Limb (tissue), 2 donors: ENCODE measurements around the gene GSG1L.
A peak's percentile ranks its signal among the peaks of the same experiment; 100 is the strongest.
"Not testable (repeated sequence)": the region's sequence is repeated elsewhere in the genome, so short reads cannot be mapped to it uniquely, and the experiment has no call there.

Source experiments
- DNase-seq, 2 donors: peaks; one replicate each; pipeline ENCODE4 v3.0.0-alpha.2; 2016; ENCODE audit errors: extremely low spot score in 2 of 2

GSG1L gene

DNA sequence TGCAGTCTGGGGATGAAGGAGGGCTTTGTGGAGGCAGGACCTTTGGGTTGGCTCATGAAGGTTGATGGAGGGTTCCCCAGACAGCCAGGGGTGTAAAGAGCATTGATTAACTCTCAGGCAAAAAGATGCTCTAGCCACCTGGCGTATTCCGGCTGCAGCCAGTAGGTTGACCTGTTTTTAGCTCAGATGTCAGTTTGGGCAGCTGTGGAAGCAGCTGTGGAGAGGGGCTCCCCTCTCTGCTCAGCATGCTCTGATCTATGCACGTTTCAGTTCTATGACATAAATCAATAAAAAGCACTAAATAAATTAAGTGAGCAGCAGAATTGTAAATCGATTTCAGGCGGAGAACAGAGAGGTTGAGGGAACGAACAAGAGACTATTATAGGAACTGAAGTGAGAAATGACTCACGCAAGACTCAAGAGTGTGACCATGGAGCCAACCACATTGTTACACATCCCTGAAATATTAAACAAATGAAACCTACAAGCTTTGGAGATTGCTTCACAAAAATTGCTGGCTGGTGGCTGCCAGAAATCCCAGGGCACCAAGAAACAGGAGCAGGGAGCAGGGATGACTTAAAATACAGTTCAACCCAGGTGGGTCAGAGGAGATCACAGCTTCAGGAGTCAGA lies 111.9 kb downstream of the GSG1L start:
- DNase-seq = no peak

DNA sequence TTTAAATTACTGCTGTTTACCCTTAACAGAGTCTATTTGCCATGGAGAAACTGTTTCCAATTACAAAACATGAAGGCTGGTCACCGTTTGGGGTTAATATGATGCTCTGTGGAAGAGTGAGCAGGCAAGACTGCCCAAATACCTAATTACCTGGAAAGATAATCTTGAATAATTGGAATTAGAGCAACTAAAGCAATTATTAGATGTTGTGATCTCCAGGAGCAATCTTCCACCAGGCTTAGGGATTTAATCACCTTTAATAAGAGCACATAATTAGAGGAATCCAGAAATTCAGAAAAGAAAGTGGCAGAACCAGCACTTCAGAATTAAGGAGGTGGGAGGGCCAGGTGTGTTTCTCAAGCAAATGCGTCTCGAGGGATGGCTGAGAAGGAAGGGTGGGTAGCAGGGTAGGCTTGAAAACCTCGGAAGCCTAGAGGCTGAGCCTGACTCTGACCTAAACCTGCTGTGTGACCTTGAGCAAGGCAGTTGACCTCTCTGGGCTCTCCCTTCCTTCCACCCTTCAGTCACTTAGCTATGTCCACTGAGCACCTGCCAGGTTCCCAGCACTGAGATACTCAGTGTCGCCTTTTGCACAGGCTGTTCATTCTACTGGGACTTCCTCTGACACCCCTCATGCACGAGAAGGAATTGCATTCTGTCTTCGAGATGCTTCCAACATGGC lies 113.2 kb downstream of the GSG1L start:
- no peak for DNase-seq

DNA sequence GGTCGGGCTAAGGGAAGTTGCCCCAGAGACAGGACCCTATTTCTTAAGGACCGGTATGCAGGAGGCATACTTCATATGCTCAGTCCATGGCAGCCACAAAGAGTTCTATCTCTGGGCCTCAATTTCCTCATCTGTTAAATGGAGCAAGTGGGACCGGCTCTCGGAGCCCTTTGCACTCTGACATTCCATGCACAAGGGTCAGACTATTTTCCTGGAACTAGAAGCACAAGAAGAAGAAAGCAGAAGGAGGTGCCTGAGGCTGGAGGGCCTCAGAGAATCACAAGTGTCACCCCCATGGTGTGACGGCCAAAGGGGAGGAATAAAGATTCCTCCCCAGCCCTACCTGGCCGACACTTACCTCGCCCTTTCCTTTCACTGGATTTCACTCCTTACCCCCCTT lies 115.8 kb downstream of the GSG1L start:
- DNase-seq = no peak

DNA sequence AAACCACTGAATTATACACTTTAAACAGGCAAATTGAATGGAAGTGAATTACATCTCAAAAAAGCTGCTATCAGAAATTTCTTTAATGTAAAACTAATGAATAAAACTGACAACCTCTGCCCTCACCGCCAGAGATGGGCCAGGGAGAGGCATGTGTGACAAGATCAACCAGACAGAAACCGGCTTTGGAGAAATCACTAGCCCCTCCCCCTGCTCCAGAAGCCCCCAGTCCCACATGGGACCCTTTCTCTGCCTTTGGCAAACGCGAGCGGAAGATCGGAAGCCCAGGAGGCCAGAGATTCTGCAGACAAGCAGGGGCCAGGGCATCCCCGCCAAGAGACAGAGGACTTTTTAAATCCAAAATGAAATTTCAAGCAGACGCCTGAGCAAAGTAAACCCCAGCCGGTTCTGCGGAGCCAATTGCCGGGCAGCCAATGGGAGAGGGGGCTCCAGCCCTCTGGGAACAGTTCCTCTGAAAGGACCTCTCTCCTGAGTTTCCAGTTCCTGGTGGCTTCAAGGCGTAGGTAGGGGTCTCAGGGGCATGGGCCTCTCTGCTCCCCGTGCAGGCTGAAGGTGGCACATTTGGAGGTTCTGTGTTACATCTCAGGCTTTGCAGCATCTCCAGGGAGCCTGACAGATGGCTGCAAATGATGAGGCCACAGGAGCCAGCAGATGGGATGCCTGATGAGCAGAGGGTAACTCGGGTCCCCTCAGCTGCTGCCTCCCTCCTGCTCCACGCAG lies 118.1 kb downstream of the GSG1L start:
- DNase-seq = peak in 1 of 2 donors; percentile 51

DNA sequence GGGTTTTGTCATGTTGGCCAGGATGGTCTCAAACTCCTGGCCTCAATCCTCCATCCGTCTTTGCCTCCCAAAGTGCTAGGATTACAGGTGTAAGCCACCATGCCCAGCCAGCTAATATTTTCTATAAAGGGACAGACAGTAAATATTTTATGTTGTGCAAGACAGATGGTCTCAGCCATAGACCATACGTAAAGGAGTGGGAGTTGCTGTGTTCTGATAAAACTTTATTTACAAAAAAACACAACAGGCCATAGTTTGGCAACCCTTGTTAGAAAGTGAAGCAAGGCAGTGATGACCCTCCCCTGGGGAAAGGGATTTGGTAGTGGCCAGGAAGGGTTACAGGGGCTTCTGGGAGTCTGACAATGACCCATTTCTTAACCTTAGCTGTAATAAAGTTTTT lies 119.7 kb downstream of the GSG1L start:
- no peak for DNase-seq

DNA sequence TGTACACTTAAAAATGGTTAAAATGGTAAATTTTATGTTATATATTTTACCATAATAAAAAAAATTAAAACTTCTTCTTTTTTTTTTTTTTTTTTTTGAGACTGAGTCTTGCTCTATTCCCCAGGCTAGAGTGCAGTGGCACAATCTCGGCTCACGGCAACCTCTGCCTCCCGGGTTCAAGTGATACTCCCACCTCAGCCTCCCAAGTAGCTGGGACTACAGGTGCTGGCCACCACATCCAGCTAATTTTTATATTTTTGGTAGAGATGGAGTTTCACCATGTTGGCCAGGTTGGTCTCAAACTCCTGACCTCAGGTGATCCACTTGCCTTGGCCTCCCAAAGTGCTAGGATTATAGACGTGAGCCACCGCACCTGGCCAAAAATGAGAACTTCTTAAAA lies 121.4 kb downstream of the GSG1L start:
- DNase-seq = not testable (repeated sequence)

DNA sequence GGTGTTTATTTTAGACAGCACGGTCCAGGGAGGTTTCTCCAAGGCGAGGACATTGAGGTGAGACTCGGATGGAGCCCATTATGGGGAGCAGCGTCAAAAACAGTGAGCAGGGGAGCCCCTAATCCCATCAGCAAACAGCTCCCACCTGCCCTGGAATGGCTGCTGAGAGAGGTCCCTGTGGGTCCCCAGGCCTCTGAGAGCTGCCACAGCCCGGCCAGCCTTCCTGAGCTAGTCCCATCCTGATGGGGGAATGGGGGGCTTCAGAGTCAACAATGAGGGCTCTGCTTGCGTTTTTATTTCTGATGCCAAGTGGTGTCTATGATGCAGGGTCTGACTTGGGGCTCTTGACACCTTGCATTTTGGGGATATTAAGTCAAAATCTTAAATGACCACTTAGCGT lies 128.4 kb downstream of the GSG1L start:
- DNase-seq = no peak

DNA sequence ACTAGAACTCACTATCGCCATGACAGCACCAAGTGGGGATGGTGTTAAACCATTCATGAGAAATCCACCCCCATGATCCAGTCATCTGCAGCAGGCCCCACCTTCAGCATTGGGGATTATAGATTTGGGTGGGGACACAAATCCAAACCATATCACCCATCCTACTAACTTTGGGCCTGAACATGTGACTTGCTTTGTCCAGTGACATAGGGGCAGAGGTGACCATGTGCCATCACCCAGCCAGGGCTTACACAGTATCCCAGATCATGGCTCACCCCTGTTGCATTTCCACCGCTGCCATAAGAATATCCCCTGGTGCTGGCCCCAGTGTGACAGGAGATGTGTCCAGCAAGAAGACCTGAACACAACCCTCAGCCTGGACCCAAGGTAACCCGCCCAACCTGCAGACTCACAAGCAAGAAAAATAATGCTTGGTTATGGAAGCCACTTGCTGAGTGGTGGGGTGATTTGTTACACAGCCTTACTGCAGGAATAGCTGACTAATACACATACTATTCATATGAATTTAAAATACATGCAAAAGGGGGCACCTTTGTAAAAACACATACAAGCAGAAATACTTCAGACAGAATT lies 130.9 kb downstream of the GSG1L start:
- DNase-seq = no peak

DNA sequence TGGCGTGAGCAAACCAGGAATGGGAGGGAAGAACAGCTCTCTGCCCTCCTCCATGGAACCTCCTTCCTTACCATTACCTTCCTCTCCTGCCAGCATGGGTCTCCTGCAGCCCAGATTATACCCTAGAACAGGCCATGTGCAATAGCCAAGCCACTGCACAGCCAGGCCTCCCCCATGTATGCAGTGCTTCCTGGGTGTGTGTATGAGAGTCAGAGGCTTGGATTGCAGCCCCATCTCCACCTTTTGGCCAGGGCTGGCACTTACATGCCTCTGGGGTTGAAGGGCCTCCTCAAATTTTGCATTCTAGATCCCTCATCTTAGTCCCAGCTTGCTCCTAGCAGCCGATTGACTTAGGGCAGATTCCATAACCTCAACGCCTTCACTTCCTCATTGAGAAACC lies 133.7 kb downstream of the GSG1L start:
- no peak for DNase-seq

DNA sequence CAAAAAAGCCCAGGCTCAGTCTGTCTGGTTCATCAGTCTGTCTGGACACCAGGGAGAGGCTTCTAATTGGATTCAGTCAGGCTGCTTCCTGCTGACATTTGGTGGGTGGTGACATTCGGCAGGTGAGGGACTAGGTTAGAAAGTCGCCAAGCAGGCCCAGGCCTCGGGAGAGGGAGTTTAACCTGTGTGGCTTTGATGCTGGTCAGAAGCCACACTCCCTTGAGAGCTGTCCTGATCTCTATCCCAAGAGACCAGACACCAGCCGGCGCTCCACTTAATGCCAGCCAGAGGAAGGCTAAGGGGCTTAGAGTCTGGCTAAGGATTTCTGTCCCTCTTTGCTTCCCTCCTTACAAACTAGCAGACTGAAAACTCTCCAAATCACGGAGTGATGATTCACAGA lies 135.0 kb downstream of the GSG1L start:
- no peak for DNase-seq

DNA sequence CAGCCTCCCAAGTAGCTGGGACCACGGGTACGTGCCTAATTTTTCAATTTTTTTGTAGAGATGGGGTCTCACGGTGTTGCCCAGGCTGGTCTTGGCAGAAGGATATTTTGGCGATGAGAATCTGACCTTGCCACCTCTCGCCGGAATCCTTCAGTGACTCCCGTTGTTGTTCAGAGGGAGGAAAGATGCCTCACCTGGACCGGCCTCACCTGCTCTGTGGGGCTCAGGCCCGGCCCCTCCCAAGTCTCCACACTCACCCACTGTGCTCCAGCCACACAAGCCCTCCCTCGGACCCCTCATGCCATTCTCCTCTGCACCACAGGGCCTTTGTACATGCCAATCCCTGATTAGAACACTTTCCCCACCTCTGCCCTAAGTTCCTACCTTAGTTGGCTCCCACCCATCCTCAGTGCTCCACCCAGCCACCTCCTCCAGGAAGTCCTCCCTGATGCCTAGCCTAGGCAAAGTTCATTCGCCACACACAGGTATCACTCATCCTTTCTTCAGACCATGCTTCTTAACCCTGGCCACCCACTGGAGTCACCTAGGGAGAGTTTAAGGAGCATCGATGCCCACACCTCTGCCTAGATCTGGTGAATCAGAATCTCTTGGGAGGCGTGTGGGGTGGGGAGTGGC lies 136.1 kb downstream of the GSG1L start:
- DNase-seq = no peak

DNA sequence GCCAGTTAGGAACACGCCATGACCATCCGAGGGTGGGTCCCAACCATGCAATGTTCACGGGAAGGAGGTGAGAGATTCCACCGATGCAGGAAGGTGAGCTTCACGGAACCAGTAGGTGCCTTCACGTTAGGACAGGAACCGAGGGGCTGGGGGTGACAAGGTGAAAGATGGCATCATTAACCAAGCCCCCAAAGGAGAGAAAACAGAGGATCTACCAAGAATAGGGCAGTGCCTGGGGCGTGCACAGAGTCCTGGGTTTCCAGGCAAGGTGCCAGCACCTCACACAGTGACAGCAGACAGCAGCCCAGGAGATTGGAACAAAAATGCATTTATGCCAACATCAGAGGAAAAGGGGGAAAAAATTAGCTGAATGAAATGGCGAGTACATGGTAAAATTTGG lies 137.9 kb downstream of the GSG1L start:
- no peak for DNase-seq

DNA sequence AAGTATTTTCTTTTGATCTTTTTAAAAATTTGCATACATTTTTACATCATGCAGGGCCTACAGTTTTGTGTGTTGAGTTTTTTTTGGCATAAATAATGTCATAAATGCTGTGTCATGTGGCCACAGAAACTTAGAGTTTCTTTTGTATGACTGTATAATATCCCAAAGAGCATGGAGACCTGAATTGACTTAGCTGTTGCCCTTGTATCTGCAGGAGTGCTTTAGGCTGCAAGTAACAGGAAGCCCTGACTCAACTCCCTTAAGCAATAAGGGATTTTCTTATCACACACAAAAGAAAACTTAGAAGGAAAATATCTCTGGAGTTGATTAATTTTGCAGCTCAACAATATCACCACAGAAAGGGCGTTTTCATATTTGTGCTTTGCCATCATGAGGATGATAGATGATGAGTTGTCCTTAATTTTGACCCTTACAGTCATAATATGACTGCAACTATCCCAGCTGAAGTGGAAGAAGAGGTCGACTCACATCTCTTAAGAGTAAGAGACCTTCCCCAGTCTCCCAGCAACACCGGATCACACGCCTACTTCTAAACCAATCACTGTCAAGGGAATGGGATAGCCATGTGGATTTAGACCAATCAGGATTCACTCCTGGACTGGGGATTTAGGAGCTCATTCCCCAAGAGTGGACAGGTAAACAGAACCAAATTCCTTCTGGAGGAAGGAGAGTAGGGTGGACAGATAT lies 138.9 kb downstream of the GSG1L start:
- DNase-seq = no peak

DNA sequence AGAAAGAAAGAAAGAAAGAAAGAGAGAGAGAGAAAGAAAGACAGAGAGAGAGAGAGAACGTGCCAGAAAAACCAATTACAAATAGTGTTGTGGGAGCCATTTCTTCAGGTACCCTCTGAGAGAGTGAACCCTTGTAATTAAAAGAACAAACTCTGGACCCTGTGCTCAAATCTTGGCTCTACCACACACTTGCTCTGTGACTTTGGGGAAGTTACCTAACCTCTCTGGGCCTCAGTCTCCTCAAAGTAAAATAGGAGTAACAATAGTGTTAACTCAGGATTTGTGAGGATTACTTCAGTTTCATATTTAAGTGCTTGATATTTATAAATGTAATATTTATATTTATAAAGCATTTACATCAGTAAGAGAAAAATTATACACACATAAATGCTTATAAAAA lies 139.8 kb downstream of the GSG1L start:
- no peak for DNase-seq

DNA sequence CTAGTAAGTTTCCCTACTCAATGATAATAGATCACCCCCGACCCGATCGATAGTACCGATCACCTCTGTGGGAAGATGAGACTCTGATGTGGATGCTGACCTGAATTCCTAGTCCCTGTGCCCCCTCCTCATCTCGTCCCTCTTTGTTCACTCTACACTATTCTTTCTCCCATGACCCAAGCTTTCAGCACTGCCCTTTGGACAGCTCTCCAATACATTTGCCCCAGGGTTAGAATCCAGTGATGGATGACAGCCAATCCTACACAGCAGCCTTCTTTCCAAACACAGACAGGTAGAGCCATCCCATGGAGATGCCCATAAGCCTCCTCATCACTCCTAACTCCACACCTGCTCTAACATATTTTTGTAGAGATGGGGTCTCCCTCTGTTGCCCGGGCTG lies 141.1 kb downstream of the GSG1L start:
- no peak for DNase-seq

DNA sequence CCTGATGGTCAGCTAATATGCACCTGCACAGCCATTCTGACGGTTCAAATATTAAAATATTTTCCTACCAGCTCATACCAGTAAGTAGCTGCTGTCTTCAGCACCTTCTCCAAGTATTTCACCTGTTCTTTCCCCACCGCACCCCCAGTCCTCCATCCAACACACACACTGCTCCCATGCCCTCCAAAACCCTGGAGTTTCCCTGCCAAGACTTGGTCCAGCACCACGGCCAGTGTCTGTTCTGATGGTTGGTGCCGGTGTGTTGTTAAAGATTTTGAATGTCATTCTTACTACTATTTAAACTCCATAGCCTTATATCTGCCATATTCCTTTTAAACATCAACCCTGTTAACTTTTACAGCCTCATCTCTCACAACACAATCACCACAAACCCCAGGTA lies 142.4 kb downstream of the GSG1L start:
- no peak for DNase-seq

DNA sequence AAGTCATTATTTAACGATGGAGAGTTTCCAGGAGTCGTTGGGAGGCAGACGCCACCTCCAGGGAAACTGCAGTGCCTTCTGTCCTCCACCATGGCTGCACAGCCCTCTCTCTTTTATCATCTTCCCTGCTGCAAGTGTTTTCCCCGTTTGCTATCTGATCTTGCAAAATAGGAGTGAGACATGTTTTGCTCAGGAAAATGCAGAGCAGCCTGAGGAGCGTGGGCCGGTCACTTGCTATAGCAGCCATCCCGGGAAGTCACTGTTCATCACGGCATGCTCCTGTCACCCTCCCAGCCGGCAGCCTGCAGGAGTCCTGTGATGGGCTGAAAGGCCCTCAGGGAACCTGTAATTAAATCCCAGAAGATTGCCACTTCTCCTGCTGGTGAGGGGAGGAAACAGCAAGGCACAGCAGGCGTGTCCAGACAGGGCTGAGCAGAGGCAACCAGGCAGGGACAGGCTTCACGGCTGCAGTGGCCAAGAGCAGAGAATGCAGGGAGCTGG lies 143.1 kb downstream of the GSG1L start:
- no peak for DNase-seq

DNA sequence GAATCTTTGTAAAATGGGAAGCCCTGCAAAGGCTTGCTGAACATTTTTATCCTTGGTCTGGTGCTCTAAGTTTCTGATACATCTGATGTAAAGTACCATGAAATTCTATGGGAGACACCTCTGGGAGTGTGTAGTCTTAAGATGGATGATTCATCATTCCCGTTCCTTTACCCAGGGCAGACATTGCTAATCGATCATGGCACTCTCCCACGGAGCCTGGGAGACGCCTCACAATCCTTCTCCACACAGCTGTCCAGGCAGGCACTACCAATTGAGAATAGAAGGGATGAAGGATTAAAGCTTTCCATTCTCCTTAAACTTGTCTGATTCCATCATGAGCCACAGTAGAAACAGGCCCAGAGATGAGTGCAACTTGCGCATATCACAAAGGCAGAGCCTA lies 144.8 kb downstream of the GSG1L start:
- DNase-seq = no peak

DNA sequence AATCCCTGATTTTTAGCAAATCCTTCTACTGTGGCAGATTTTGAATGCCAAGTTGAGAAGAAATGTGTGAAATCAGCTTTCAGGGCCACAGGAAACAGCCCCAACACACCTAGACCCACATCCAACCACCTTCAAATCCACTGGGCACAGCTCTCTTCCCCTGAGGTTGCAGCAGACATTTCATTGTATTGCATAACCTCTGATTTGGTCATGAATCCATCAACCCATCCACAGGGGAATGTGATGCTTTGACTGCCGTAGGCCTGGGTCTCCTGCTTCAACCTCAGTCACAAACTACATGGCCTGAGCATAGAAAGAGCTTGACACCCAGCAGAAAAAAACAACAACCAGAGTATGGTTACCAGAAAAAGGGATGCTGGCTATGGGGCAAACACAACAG lies 145.6 kb downstream of the GSG1L start:
- no peak for DNase-seq

DNA sequence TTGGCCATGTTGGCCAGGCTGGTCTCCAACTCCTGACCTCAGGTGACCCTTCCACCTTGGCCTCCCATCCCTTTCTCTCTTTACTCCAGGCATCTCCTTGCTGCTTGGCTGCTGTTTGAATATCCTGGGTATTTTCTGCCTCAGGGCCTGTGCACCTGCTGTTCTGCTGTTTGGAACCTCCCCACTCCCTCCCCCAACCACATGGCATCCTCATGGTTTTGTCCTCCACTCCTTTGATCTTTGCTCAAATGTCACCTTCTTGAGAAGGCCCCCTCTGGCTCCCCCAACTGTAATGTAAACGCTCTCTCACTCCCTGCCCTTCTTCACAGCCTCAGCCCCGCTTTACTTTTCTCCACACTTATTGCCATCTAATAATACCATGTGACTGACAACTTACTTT lies 152.0 kb downstream of the GSG1L start:
- DNase-seq = no peak

DNA sequence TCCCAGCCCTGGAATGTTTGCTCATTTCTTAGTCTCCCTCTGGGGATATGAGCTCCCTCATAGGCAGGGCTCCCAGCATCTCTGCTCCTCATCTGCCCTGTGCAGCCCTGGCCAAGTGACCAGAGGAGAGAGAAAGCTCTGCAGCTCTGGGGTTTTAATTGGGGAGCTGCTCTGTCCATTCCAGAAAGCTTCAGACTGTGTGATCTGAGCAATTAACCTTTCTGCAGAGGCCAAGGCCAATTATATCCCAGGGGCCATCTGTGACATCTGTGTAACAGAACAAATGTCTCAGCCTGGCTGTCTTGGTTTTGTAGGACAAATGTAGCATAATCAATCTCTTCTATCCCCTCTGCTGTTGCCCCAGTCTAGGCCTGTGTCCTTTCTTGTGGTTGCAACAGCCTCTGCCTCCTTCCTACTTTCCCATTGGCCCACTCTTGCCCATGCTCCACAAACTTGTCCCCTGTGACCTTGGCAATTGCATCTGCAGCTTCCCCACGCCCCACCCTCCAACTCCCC lies 156.0 kb downstream of the GSG1L start:
- no peak for DNase-seq
